DMS 273 (cell line): ENCODE measurements around the gene HRH4.
A peak's percentile ranks its signal among the peaks of the same experiment; 100 is the strongest.

ENCODE experiments used
- DNase-seq: peaks from one replicate; lab custom pipeline; 2025; ENCODE audit not compliant: unreplicated experiment; lab: John Stamatoyannopoulos, UW

HRH4 gene

GRCh38 chr18:24502667-24503523, 42.5 kb downstream of the HRH4 start:
- peak; percentile 42 for DNase-seq

- no peak for DNase-seq
Observed at GRCh38 chr18:24504401-24504800, 44.0 kb downstream of the HRH4 start.

GRCh38 chr18:24506175-24506574, 45.7 kb downstream of the HRH4 start:
- no peak for DNase-seq

- DNase-seq = no peak
Observed at GRCh38 chr18:24509435-24509834, 49.0 kb downstream of the HRH4 start.

GRCh38 chr18:24514439-24514838, 54.0 kb downstream of the HRH4 start:
- DNase-seq = peak; percentile 78

GRCh38 chr18:24515721-24516120, 55.3 kb downstream of the HRH4 start:
- no peak for DNase-seq

- DNase-seq = no peak
Observed at GRCh38 chr18:24516261-24516660, 55.8 kb downstream of the HRH4 start.

GRCh38 chr18:24517554-24517953, 57.1 kb downstream of the HRH4 start:
- no peak for DNase-seq

GRCh38 chr18:24518596-24518995, 58.2 kb downstream of the HRH4 start:
- DNase-seq = no peak
